ENCODE data around the gene RRP1. TPM values are rescaled to one million over a fixed set of nuclear protein-coding genes. Genes with fewer than 3 reads are reported as not detected.

The RRP1 gene
- total RNA-seq, 2 donors from 2014 or later, result 13.0 to 18.5 TPM

- intact Hi-C loops (cut with DNase I, micrococcal nuclease), result no loop called here
- ATAC-seq (peak; percentile 90), DNase-seq (peak in 1 of 2 donors; percentile 32)
Measured at GRCh38 chr21:43849532-43850299, 60.3 kb downstream of the RRP1 start.

- intact Hi-C loops (cut with DNase I, micrococcal nuclease), result no loop called here
- DNase-seq, result no peak
- ATAC-seq, result no peak
Measured at GRCh38 chr21:43850728-43851295, 61.4 kb downstream of the RRP1 start.

- DNase-seq, result no peak
- intact Hi-C loops (cut with DNase I, micrococcal nuclease), result no loop called here
- ATAC-seq, result no peak
Measured at GRCh38 chr21:43851593-43851992, 62.2 kb downstream of the RRP1 start.

- DNase-seq (no peak), ATAC-seq (no peak)
- intact Hi-C loops (cut with DNase I, micrococcal nuclease), result no loop called here
Measured at GRCh38 chr21:43853851-43854772, 64.7 kb downstream of the RRP1 start.

Other genes starting within 250 kb of the RRP1 start
- gene HSF2BP, start 130.1 kb upstream of the RRP1 start, total RNA-seq, result under 1 TPM; 0.42 to 0.49 TPM
- gene RRP1B, start 130.0 kb upstream of the RRP1 start, total RNA-seq, result 10 to 100 TPM; 11.4 to 16.2 TPM
- 100 to 1,000 TPM; 144 to 188 TPM for gene PDXK, start 70.4 kb upstream of the RRP1 start, total RNA-seq
- 10 to 100 TPM; 69.1 to 74.4 TPM for gene CSTB, start 13.3 kb upstream of the RRP1 start, total RNA-seq
- gene AGPAT3, start 75.6 kb downstream of the RRP1 start, total RNA-seq, result 100 to 1,000 TPM in 1 of 2 donors, 10 to 100 TPM in 1; 97.5 to 105 TPM
- gene TRAPPC10, start 222.7 kb downstream of the RRP1 start, total RNA-seq, result 10 to 100 TPM; 63.6 to 69.4 TPM